Colonic mucosa (tissue), 4 donors: ENCODE results near the gene MAPK1. TPM values are rescaled to one million over a fixed set of nuclear protein-coding genes. Genes with fewer than 3 reads are reported as not detected.

Experiments
- DNase-seq: peaks from one replicate; pipeline ENCODE4 v3.0.0-alpha.2; 2020
- H3K27ac ChIP-seq: fragments of 200-600 bp; one replicate; pipeline ENCODE4 v1.8.0; 2021
- H3K27me3 ChIP-seq: fragments of 200-600 bp; one replicate; pipeline ENCODE4 v1.8.0; 2021
- H3K36me3 ChIP-seq: fragments of 200-600 bp; one replicate; pipeline ENCODE4 v1.8.0; 2021
- H3K4me1 ChIP-seq: fragments of 200-600 bp; one replicate; pipeline ENCODE4 v1.8.0; 2021; ENCODE audit warnings: mild to moderate bottlenecking
- H3K4me3 ChIP-seq: fragments of 200-600 bp; one replicate; pipeline ENCODE4 v1.8.0; 2021
- H3K9ac ChIP-seq, 2 donors: one replicate each; pipeline ENCODE4 v1.7.0; 2013; ENCODE audit warnings: control low read depth in 2 of 2, low read depth in 2 of 2, low read length in 2 of 2
- H3K9me3 ChIP-seq: fragments of 200-600 bp; one replicate; pipeline ENCODE4 v1.8.0; 2021
- CTCF ChIP-seq: fragments of 200-600 bp; IDR thresholded peaks from one replicate; pipeline ENCODE4 v1.8.0; 2022; ENCODE audit warnings: antibody characterized with exemption, mild to moderate bottlenecking
- intact Hi-C: fragments of 100-400 bp; cut with DNase I; formaldehyde crosslinking; loops from one replicate; pipeline ENCODE4 v1.14.1; 2022
- total RNA-seq, 2 donors: library from RNA; stranded (reverse); fragmentation: NEBNext Ultra II Directional in 1 of 2; extraction: Animal tissue kit (Norgen Biotek cat#: 25700) in 1 of 2; gene quantifications; one replicate each; pipeline ENCODE4 v1.2.1, GENCODE V29; 2021
- donor health status: healthy.
- donor health status: DM: no; HTN: no; CAD: no.
- donor health status: DM: no; HTN: no; CAD: no.

The MAPK1 gene
- total RNA-seq, 2 donors from 2014 or later, result 140 to 147 TPM

- no peak for DNase-seq
- no peak overlapping the region for H3K27ac ChIP-seq
- H3K4me1 ChIP-seq, result no peaks in the 10 kb centered on the region
- no peaks in the 10 kb centered on the region for H3K27me3 ChIP-seq
- intact Hi-C loops, result no loop called here
- no peaks in the 10 kb centered on the region for H3K9me3 ChIP-seq
- TF ChIP-seq CTCF, result no peak
- no peaks in the 10 kb centered on the region for H3K36me3 ChIP-seq
- H3K4me3 ChIP-seq, result no peak overlapping the region
- no peak overlapping the region for H3K9ac ChIP-seq
These were observed 88.6 kb downstream of the MAPK1 start for GRCh38 chr22:21778705-21779363.

GRCh38 chr22:21771631-21771976 lies 95.8 kb downstream of the MAPK1 start:
- TF ChIP-seq CTCF, result no peak
- intact Hi-C loops, result no loop called here
- H3K27ac ChIP-seq, result no peak overlapping the region
- no peaks in the 10 kb centered on the region for H3K9me3 ChIP-seq
- no peaks in the 10 kb centered on the region for H3K27me3 ChIP-seq
- H3K36me3 ChIP-seq, result peaks cover 3% of the 10 kb centered on the region
- DNase-seq, result no peak
- no peak overlapping the region for H3K9ac ChIP-seq
- no peaks in the 10 kb centered on the region for H3K4me1 ChIP-seq
- no peak overlapping the region for H3K4me3 ChIP-seq

- Histone ChIP-seq H3K9me3 (no peaks in the 10 kb centered on the region), H3K27ac (no peak overlapping the region), H3K9ac (no peak overlapping the region), H3K27me3 (no peaks in the 10 kb centered on the region), H3K4me1 (no peaks in the 10 kb centered on the region), H3K36me3 (peaks cover 5% of the 10 kb centered on the region), H3K4me3 (no peak overlapping the region)
- intact Hi-C loops, result no loop called here
- DNase-seq, result no peak
- TF ChIP-seq CTCF, result no peak
These were observed 99.0 kb downstream of the MAPK1 start for GRCh38 chr22:21768435-21768834.

GRCh38 chr22:21766691-21767462 lies 100.6 kb downstream of the MAPK1 start:
- H3K36me3 ChIP-seq, result peaks cover 7% of the 10 kb centered on the region
- no peak for TF ChIP-seq CTCF

GRCh38 chr22:21765909-21766529 lies 101.4 kb downstream of the MAPK1 start:
- H3K9me3 ChIP-seq, result no peaks in the 10 kb centered on the region

More at GRCh38 chr22:21766691-21767462, 100.6 kb downstream of the MAPK1 start:
- no peak for DNase-seq
- no peaks in the 10 kb centered on the region for H3K9me3 ChIP-seq
- H3K4me1 ChIP-seq, result no peaks in the 10 kb centered on the region
- no peaks in the 10 kb centered on the region for H3K27me3 ChIP-seq
- intact Hi-C loops, result no loop called here
- no peak overlapping the region for H3K4me3 ChIP-seq
- H3K9ac ChIP-seq, result no peak overlapping the region
- H3K27ac ChIP-seq, result no peak overlapping the region

More at GRCh38 chr22:21765909-21766529, 101.4 kb downstream of the MAPK1 start:
- no peak overlapping the region for H3K9ac ChIP-seq
- peaks cover 7% of the 10 kb centered on the region for H3K36me3 ChIP-seq
- H3K4me3 ChIP-seq, result no peak overlapping the region
- no peak for TF ChIP-seq CTCF
- no peaks in the 10 kb centered on the region for H3K4me1 ChIP-seq
- intact Hi-C loops, result no loop called here
- no peak overlapping the region for H3K27ac ChIP-seq
- DNase-seq, result no peak
- H3K27me3 ChIP-seq, result no peaks in the 10 kb centered on the region
